ENCODE results near the gene CTCFL. TPM values are rescaled to one million over a fixed set of nuclear protein-coding genes. Genes with fewer than 3 reads are reported as not detected.

CTCFL gene
- total and polyA plus RNA-seq, 2 of the 8 experiments (the other 6 are each of a cell fraction or from before 2014, with no cell fraction given): 0.30 to 0.80 TPM

GRCh38 chr20:57493091-57493615 is 31.8 kb downstream of the CTCFL start:
- no peak overlapping the region for H2BK20ac ChIP-seq (ENCODE audit: low read length)
- H3K56ac ChIP-seq (replicated peaks; ENCODE audit: insufficient read length, low read depth, low read length): no peak overlapping the region
- 0 out of 2 replicates have a peak overlapping the region, but pooled peaks have one; percentile 0 for H2BK15ac ChIP-seq (ENCODE audit: low read length)
- DNase-seq (ENCODE audit: low read depth in 1 of 2, low spot score in 2 of 2): no peak
- no peak overlapping the region for H4K5ac ChIP-seq (ENCODE audit: insufficient read length, low read depth, low read length)
- no peak overlapping the region for H4K8ac ChIP-seq (ENCODE audit: extremely low read depth, insufficient read depth, low read length)
- H3K4me2 ChIP-seq (ENCODE audit: insufficient read depth in 1 of 2, low read depth in 2 of 2, low read length in 2 of 2): no peak overlapping the region
- H3K9me3 ChIP-seq (ENCODE audit: insufficient read depth in 2 of 2, low read depth in 1 of 2, low read length in 1 of 2): no peaks in the 10 kb centered on the region
- peaks cover 0 to 3% (median 0%) of the 10 kb centered on the region in 4 experiments; a peak in 2 of 7 replicates for H3K4me1 ChIP-seq (replicated peaks in 1 of 4; ENCODE audit: control insufficient read depth in 3 of 4, insufficient read depth in 4 of 4, low read length in 3 of 4)
- ChIA-PET POLR2A (ENCODE audit: partially characterized antibody) (no interaction called here), CTCF (ENCODE audit: partially characterized antibody) (interaction anchor here (0.6 to 2.8 kb wide), 17 partner anchors 10 to 144 kb away, joined by 3 to 9 read pairs (median 5); no protein-coding TSS in a partner anchor)
- no peak overlapping the region for H3K4me3 ChIP-seq (ENCODE audit: extremely low read depth in 1 of 4, insufficient read depth in 2 of 4, low read depth in 3 of 4, low read length in 4 of 4)
- H3K18ac ChIP-seq (ENCODE audit: extremely low read depth, low read length): no peak overlapping the region
- no peaks in the 10 kb centered on the region for H3K79me1 ChIP-seq (ENCODE audit: low read depth, low read length)
- H2BK120ac ChIP-seq (replicated peaks; ENCODE audit: low read depth, low read length): no peak overlapping the region
- H4K20me1 ChIP-seq (replicated peaks in 1 of 2; ENCODE audit: control insufficient read depth in 1 of 2, insufficient read depth in 2 of 2, low read length in 2 of 2): no peaks in the 10 kb centered on the region
- H2AFZ ChIP-seq (ENCODE audit: low read length): no peak overlapping the region
- H2BK12ac ChIP-seq (ENCODE audit: low read depth, low read length): no peak overlapping the region
- no peak for FAIRE-seq
- no peaks in the 10 kb centered on the region for H3K27me3 ChIP-seq (replicated peaks in 1 of 4; ENCODE audit: control insufficient read depth in 3 of 4, extremely low read depth in 1 of 4, insufficient read depth in 3 of 4, low read length in 3 of 4)
- H3K36me3 ChIP-seq (ENCODE audit: control insufficient read depth in 2 of 4, insufficient read depth in 4 of 4, low read length in 3 of 4): no peaks in the 10 kb centered on the region
- H3K27ac ChIP-seq (ENCODE audit: low read depth, low read length): no peak overlapping the region
- no peaks in the 10 kb centered on the region for H3K79me2 ChIP-seq (ENCODE audit: control insufficient read depth in 1 of 2, insufficient read depth in 2 of 2, low read length in 2 of 2)
- H3K23ac ChIP-seq (ENCODE audit: insufficient read length): no peak overlapping the region
- no peak overlapping the region for H4K91ac ChIP-seq (replicated peaks; ENCODE audit: insufficient read length, low read length)
- H3K23me2 ChIP-seq (ENCODE audit: low read depth, low read length): no peaks in the 10 kb centered on the region
- TF ChIP-seq NANOG (IDR thresholded peaks at IDR 0.05; ENCODE audit: insufficient read depth, low read depth, low read length, poor library complexity, severe bottlenecking) (no peak), KDM1A (IDR thresholded peaks at IDR 0.05; ENCODE audit: borderline replicate concordance, low read length) (no peak), NRF1 (IDR thresholded peaks at IDR 0.05; ENCODE audit: low read depth, low read length) (no peak)
- H3K4ac ChIP-seq (replicated peaks; ENCODE audit: insufficient read length, low read depth, low read length): no peak overlapping the region
- no peak overlapping the region for H2BK5ac ChIP-seq (ENCODE audit: low read depth, low read length)
- H3K14ac ChIP-seq (ENCODE audit: insufficient read length): no peak overlapping the region
- H2AK5ac ChIP-seq (ENCODE audit: low read depth, low read length): no peak overlapping the region
- peak overlapping the region in 1 of 4 experiments; percentile 32; a peak in 1 of 7 replicates for H3K9ac ChIP-seq (replicated peaks in 1 of 4; ENCODE audit: extremely low read depth in 1 of 4, low read depth in 3 of 4, low read length in 3 of 4)
- WGBS, 2 experiments (ENCODE audit: extremely low coverage in 1 of 2, insufficient coverage in 1 of 2, insufficient read length in 1 of 2, insufficient replicate concordance in 2 of 2, low coverage in 1 of 2, low lambda C conversion rate in 2 of 2, missing lambda C conversion rate in 1 of 2): 75% methylated on average over 8 of the region's 10 CpGs; no CpG with 5 or more reads in 1 of the 2 experiments

All from H1 (cell line).